ENCODE data around the gene UBE2D2. TPM values are rescaled to one million over a fixed set of nuclear protein-coding genes. Genes with fewer than 3 reads are reported as not detected.

The UBE2D2 gene
- total and polyA plus RNA-seq, 2 of the 13 experiments (the other 11 are each of a cell fraction or from before 2014, with no cell fraction given) = 79.1 to 109 TPM

GRCh38 chr5:139650031-139650688 lies 89.0 kb downstream of the UBE2D2 start (continued):
- TF ChIP-seq SOX13 (IDR thresholded peaks at IDR 0.05) = no peak
- no peak for TF ChIP-seq SOX13 (CRISPR knock-in tag; conservative IDR thresholded peaks at IDR 0.05 in 1 of 2, IDR thresholded peaks at IDR 0.05 in 1 of 2)
- TF ChIP-seq, protein P1, sequence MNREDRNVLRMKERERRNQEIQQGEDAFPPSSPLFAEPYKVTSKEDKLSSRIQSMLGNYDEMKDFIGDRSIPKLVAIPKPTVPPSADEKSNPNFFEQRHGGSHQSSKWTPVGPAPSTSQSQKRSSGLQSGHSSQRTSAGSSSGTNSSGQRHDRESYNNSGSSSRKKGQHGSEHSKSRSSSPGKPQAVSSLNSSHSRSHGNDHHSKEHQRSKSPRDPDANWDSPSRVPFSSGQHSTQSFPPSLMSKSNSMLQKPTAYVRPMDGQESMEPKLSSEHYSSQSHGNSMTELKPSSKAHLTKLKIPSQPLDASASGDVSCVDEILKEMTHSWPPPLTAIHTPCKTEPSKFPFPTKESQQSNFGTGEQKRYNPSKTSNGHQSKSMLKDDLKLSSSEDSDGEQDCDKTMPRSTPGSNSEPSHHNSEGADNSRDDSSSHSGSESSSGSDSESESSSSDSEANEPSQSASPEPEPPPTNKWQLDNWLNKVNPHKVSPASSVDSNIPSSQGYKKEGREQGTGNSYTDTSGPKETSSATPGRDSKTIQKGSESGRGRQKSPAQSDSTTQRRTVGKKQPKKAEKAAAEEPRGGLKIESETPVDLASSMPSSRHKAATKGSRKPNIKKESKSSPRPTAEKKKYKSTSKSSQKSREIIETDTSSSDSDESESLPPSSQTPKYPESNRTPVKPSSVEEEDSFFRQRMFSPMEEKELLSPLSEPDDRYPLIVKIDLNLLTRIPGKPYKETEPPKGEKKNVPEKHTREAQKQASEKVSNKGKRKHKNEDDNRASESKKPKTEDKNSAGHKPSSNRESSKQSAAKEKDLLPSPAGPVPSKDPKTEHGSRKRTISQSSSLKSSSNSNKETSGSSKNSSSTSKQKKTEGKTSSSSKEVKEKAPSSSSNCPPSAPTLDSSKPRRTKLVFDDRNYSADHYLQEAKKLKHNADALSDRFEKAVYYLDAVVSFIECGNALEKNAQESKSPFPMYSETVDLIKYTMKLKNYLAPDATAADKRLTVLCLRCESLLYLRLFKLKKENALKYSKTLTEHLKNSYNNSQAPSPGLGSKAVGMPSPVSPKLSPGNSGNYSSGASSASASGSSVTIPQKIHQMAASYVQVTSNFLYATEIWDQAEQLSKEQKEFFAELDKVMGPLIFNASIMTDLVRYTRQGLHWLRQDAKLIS (CRISPR knock-in tag; IDR thresholded peaks at IDR 0.05) = no peak
- TF ChIP-seq ZNF614 (CRISPR knock-in tag; IDR thresholded peaks at IDR 0.05; ENCODE audit: borderline replicate concordance) = no peak
- TF ChIP-seq ARID2 (CRISPR knock-in tag; IDR thresholded peaks at IDR 0.05; ENCODE audit: borderline replicate concordance) = 0 out of 2 replicates have a peak, but pooled peaks have one; percentile 38
- TF ChIP-seq ZNF563 (CRISPR knock-in tag; IDR thresholded peaks at IDR 0.05) = no peak
- TF ChIP-seq HNRNPL (IDR thresholded peaks at IDR 0.05; ENCODE audit: low read depth, low read length) = 0 out of 2 replicates have a peak, but pooled peaks have one; percentile 13
- no peak for TF ChIP-seq SALL2 (CRISPR knock-in tag; IDR thresholded peaks at IDR 0.05)
- no peak for TF ChIP-seq ZC3H13 (CRISPR knock-in tag; IDR thresholded peaks at IDR 0.05)
- no peak for TF ChIP-seq ZNF333 (CRISPR knock-in tag; IDR thresholded peaks at IDR 0.05; ENCODE audit: borderline replicate concordance)
- TF ChIP-seq BRD4 (CRISPR knock-in tag; IDR thresholded peaks at IDR 0.05) = no peak
- TF ChIP-seq, protein P2, sequence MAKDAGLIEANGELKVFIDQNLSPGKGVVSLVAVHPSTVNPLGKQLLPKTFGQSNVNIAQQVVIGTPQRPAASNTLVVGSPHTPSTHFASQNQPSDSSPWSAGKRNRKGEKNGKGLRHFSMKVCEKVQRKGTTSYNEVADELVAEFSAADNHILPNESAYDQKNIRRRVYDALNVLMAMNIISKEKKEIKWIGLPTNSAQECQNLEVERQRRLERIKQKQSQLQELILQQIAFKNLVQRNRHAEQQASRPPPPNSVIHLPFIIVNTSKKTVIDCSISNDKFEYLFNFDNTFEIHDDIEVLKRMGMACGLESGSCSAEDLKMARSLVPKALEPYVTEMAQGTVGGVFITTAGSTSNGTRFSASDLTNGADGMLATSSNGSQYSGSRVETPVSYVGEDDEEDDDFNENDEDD (CRISPR knock-in tag; IDR thresholded peaks at IDR 0.05; ENCODE audit: borderline replicate concordance) = no peak
- TF ChIP-seq, protein P3, sequence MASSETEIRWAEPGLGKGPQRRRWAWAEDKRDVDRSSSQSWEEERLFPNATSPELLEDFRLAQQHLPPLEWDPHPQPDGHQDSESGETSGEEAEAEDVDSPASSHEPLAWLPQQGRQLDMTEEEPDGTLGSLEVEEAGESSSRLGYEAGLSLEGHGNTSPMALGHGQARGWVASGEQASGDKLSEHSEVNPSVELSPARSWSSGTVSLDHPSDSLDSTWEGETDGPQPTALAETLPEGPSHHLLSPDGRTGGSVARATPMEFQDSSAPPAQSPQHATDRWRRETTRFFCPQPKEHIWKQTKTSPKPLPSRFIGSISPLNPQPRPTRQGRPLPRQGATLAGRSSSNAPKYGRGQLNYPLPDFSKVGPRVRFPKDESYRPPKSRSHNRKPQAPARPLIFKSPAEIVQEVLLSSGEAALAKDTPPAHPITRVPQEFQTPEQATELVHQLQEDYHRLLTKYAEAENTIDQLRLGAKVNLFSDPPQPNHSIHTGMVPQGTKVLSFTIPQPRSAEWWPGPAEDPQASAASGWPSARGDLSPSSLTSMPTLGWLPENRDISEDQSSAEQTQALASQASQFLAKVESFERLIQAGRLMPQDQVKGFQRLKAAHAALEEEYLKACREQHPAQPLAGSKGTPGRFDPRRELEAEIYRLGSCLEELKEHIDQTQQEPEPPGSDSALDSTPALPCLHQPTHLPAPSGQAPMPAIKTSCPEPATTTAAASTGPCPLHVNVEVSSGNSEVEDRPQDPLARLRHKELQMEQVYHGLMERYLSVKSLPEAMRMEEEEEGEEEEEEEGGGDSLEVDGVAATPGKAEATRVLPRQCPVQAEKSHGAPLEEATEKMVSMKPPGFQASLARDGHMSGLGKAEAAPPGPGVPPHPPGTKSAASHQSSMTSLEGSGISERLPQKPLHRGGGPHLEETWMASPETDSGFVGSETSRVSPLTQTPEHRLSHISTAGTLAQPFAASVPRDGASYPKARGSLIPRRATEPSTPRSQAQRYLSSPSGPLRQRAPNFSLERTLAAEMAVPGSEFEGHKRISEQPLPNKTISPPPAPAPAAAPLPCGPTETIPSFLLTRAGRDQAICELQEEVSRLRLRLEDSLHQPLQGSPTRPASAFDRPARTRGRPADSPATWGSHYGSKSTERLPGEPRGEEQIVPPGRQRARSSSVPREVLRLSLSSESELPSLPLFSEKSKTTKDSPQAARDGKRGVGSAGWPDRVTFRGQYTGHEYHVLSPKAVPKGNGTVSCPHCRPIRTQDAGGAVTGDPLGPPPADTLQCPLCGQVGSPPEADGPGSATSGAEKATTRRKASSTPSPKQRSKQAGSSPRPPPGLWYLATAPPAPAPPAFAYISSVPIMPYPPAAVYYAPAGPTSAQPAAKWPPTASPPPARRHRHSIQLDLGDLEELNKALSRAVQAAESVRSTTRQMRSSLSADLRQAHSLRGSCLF (CRISPR knock-in tag; IDR thresholded peaks at IDR 0.05; ENCODE audit: borderline replicate concordance) = no peak
- TF ChIP-seq, protein P4, sequence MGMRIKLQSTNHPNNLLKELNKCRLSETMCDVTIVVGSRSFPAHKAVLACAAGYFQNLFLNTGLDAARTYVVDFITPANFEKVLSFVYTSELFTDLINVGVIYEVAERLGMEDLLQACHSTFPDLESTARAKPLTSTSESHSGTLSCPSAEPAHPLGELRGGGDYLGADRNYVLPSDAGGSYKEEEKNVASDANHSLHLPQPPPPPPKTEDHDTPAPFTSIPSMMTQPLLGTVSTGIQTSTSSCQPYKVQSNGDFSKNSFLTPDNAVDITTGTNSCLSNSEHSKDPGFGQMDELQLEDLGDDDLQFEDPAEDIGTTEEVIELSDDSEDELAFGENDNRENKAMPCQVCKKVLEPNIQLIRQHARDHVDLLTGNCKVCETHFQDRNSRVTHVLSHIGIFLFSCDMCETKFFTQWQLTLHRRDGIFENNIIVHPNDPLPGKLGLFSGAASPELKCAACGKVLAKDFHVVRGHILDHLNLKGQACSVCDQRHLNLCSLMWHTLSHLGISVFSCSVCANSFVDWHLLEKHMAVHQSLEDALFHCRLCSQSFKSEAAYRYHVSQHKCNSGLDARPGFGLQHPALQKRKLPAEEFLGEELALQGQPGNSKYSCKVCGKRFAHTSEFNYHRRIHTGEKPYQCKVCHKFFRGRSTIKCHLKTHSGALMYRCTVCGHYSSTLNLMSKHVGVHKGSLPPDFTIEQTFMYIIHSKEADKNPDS (CRISPR knock-in tag; IDR thresholded peaks at IDR 0.05) = no peak
- no peak for TF ChIP-seq MLLT10 (CRISPR knock-in tag; IDR thresholded peaks at IDR 0.05)
- no peak for TF ChIP-seq ZSCAN30 (CRISPR knock-in tag; IDR thresholded peaks at IDR 0.05)
